Inferior parietal cortex (tissue), 1 donor: ENCODE results near the gene ACAD11.
A peak's percentile ranks its signal among the peaks of the same experiment; 100 is the strongest.
"Not testable (repeated sequence)": the region's sequence is repeated elsewhere in the genome, so short reads cannot be mapped to it uniquely, and the experiment has no call there.

Experiments used
- DNase-seq: peaks from one replicate; pipeline ENCODE4 v3.0.0-alpha.2; 2016; ENCODE audit errors: extremely low spot score

Gene ACAD11

DNA sequence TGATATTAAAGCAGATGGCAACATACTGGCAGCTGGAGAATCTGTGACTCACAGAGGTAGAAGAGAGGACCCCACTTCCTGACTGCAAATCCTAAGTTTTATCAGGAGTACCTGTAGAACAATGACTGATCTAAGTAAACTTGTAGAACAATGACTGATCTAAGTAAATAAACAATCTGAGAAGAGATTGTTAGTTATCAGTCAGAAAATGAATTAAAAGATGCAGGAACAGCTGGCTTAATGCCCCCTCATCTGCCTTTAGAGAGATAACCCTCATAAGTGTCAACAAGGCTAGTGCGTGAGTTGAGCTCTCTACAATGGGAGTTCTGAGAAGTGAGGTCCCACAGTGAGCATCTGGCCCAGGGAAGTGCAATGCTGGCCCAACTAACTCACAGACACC is 14.6 kb downstream of the ACAD11 start:
- no peak for DNase-seq

- DNase-seq, result no peak
These were observed 16.2 kb downstream of the ACAD11 start for GRCh38 chr3:132643366-132643765.

GRCh38 chr3:132642539-132642847 is 17.1 kb downstream of the ACAD11 start:
- DNase-seq, result no peak

DNA sequence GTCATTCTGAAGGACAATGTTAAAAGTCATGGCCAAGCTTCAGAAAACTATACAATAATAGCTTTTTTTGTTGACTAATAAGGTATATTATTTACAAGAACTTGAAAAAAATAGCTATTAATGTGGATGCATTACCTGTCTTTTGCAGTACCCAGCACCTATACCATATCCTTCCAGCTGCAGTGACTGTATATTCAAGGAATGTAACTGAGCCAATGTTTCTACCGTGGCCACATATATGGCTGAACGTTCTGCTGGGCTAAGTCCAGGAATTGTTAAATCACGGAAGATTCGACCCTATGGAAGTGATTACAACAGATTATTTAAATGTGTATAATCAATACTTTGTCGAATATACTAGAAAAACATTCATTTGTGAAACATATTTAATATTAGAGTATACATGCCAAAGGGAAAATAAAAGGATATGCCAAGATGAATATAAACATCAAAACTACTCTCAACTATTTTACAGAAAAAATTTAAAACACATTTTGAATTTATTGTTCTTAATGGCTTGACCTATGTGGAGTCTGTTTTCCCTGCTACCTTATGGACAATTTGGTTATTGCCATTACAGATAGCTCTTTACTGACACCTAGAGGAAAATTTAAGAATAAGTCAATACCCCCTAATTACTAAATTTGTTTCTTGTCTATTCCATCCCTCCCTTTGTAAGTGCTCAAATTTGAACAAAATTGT is 17.6 kb downstream of the ACAD11 start:
- peak; percentile 68 for DNase-seq

DNA sequence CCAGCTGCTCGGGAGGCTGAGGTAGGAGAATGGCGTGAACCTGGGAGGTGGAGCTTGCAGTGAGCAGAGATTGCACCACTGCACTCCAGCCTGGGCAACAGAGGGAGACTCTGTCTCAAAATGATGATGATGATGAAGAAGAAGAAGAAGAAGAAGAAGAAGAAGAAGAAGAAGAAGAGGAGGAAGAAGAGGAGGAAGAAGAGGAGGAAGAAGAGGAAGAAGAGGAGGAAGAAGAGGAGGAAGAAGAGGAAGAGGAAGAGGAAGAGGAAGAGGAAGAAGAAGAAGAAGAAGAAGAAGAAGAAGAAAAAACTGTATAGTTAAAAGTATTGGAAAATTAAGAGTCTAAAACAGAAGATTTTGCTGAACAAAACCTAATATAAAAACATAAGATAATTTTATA is 18.2 kb downstream of the ACAD11 start:
- DNase-seq, result not testable (repeated sequence)

DNA sequence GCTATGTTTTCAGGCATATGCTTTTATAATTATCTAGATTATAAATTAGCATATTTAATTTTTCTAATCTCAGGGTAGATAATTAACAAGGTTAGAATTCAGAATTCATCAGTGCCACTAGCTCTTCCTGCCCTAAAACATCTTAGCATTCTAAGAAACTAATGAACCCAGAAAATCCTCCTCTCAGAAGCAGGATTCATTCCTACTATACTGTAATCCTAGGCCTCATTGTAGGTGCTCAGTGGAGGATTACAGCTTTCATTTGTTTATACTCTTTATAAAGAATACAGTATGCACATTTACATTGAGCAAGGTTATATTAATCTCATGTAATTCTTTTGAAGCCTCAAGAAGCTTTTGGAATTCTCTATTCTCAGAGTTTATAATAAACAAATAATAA is 20.9 kb downstream of the ACAD11 start:
- DNase-seq, result no peak

GRCh38 chr3:132637590-132637989 is 22.0 kb downstream of the ACAD11 start:
- DNase-seq, result no peak

DNA sequence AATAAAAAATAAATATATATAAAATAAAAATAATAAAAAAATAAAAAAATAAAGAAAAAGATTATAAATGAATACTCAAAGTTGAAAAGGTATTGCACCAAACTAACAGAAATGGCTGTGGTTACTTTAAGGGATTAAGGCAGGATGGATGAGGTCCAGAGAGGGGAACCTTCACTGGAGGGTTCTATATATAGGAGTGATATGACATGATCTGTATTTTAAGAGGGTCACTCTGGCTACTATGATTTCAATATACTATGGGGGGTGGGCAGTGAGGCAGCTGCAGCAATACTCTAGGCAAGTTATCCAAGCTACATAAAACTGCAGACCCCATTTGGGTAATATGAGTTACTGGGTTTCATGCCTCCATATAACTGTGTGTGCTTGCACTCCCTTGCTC is 24.6 kb downstream of the ACAD11 start:
- DNase-seq, result no peak

GRCh38 chr3:132630612-132631011 is 29.0 kb downstream of the ACAD11 start:
- DNase-seq, result no peak

DNA sequence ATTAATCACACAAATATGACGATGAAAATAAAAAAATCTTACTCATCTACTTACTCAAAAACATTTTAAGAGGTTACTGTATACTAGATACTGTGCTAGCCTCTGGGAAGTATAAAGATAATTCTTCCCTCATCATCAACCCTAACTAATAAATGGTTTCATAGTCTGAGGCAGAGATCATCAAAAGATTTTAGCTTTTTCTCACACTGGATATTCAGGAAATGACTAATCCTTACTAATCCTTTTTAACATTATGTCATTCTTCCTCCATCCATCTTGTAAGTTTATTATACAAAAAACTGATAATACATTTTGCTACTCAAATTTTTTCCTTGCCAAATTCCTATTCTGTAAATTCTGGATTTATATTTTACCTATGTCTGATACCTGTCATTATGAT is 29.7 kb downstream of the ACAD11 start:
- DNase-seq, result no peak

- DNase-seq, result no peak
These were observed 31.5 kb downstream of the ACAD11 start for GRCh38 chr3:132628157-132628556.

DNA sequence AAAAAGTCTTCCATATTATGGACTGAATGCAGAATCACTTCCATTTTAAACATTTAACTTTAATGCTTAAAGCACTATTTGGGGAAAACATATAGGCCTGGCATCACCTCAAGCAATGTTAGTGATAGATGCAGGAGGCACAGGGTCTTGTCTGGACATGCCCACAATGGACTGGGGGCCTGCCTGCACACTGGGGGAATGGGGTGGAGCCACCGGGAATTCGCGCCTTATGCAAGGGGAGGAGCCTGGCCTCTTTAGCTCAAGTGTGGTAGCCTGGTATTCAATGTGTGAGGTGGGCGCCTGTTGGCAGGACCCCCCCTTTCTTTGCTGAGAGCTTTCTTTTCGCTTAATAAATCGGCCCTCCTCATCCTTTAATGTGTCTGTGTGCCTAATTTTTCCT is 32.7 kb downstream of the ACAD11 start:
- no peak for DNase-seq

- DNase-seq, result no peak
These were observed 34.0 kb downstream of the ACAD11 start for GRCh38 chr3:132625613-132626012.

GRCh38 chr3:132624790-132625189 is 34.8 kb downstream of the ACAD11 start:
- no peak for DNase-seq

DNA sequence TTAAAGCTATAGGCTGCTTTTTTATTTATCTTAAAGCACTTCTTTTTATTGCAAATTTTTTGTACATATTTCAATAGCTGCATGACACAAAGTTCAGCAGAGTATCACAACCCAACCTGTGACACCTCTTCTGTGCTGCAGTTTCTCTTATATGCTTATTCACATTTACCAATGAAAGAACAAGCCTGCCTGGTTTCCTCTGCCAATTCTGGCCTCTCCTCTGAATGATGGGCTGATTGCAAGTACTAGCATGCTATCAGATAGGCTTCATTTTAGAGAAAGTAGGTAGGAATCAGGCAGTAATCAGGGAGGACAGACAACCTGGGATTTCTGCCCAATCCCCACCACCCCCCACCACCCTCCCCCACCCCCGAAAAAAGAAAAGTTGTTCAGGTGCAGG is 36.0 kb downstream of the ACAD11 start:
- no peak for DNase-seq

GRCh38 chr3:132622761-132623160 is 36.8 kb downstream of the ACAD11 start:
- no peak for DNase-seq

- DNase-seq, result no peak
These were observed 37.5 kb downstream of the ACAD11 start for GRCh38 chr3:132622148-132622547.

DNA sequence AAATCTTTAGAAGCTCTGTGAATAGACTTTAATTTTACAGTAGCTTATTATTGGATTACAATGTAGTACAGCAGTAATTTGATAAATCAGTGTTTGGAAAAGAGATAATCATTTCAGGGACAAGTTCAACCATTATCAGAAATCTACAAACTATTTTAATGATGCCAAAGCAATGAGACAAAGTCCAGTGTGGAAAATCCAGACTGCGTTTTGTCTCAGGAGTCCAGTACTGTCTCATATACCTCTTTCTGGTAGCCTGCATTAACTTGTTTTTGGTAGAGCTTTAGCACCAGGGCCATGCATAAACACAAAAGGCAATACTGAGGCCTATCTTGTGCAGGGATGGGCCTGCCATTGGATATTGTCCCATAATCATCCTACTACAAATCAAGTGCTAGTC is 42.8 kb downstream of the ACAD11 start:
- DNase-seq, result no peak

DNA sequence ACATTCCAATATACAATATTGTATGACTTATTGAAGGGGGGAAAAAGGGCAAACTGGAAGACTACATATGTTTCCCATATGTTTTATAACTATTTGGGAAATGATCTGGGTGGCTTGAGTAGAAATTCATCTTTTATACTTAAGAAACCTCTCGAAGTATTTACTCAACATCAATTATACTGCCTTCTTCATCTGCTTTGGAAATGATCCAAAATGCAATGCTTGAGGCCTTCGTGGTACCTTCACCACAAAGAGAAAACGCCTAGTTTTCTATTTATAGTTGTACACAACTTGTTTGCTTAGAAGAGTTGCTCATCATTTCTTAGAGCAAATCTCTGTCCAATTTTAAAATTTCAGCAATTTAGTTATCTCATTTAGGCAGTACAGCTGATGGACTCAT is 43.7 kb downstream of the ACAD11 start:
- DNase-seq, result no peak

- not testable (repeated sequence) for DNase-seq
These were observed 44.3 kb downstream of the ACAD11 start for GRCh38 chr3:132615301-132615700.

DNA sequence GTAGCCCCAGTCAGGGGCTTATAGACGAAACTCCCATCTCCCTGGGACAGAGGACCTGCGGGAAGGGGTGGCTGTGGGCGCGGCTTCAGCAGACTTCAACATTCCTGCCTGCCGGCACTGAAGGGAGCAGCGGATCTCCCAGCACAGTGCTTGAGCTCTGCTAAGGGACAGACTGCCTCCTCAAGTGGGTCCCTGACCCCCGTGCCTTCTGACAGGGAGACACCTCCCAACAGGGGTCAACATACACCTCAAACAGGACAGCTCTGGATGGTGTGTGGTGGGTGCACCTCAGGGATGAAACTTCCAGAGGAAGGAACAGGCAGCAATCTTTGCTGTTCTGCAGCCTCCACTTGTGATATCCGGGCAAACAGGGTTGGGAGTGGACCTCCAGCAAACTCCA is 53.0 kb downstream of the ACAD11 start:
- not testable (repeated sequence) for DNase-seq

- no peak for DNase-seq
These were observed 53.5 kb downstream of the ACAD11 start for GRCh38 chr3:132606085-132606484.

DNA sequence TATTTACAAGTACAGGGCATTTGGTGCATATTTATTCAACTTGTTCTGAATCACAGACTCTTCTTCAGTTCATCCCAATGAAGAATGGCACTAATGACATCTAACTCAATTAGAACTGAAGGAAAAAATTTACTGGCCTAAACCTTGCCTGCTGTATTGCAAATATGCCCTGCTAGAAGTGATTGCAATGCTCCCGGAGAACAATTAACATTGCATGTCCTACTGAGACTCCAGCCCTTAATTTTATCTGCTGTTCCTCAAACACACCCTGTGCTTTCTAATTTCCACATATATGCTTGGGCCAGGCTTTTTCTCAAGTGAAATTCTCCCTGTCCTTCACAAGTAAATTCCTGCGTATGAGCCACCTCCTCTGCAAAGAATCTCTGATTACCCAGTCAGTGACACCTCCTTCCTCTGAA is 54.2 kb downstream of the ACAD11 start:
- DNase-seq, result no peak

- DNase-seq, result not testable (repeated sequence)
These were observed 59.0 kb downstream of the ACAD11 start for GRCh38 chr3:132600614-132601013.
